H1 (cell line): Measurements from ENCODE around the gene PSMD5. TPM values are rescaled to one million over a fixed set of nuclear protein-coding genes. Genes with fewer than 3 reads are reported as not detected.

Experiments used
- ASH2L ChIP-seq: fragments of 200-600, 300-600 bp; sonication (generic); IDR thresholded peaks from one replicate; pipeline ENCODE4 v1.7.1; 2017; ENCODE audit warnings: low read length
- CHD1 ChIP-seq: IDR thresholded peaks from 2 replicates; pipeline ENCODE4 v1.6.1; 2012; ENCODE audit warnings: low read depth, low read length, improper control_type of control experiment
- HDAC6 ChIP-seq: IDR thresholded peaks from one replicate; pipeline ENCODE4 v1.7.1; 2012; ENCODE audit warnings: low read depth, mild to moderate bottlenecking, inconsistent platforms, low read length, moderate library complexity
- RXRA ChIP-seq: IDR thresholded peaks from 2 replicates; pipeline ENCODE4 v1.6.1; 2011; ENCODE audit warnings: low read depth, mild to moderate bottlenecking, low read length, moderate library complexity; ENCODE audit not compliant: insufficient read depth
- SP4 ChIP-seq: IDR thresholded peaks from 2 replicates; pipeline ENCODE4 v1.6.1; 2012; ENCODE audit warnings: low read length, inconsistent platforms
- SUZ12 ChIP-seq: fragments of 200-600 bp; sonication (generic); IDR thresholded peaks from 2 replicates; pipeline ENCODE4 v1.6.1; 2012; ENCODE audit warnings: mild to moderate bottlenecking, inconsistent platforms, low read length, moderate library complexity, mixed read lengths
- YY1 ChIP-seq: IDR thresholded peaks from 2 replicates; pipeline ENCODE4 v1.6.1; 2011; ENCODE audit warnings: low read depth, mild to moderate bottlenecking, low read length
- polyA plus RNA-seq, 7 experiments: library from polyadenylated mRNA; depleted of rRNA in 3 of 7; stranded (reverse) in 5 of 7; unstranded in 2 of 7; fragments of >200 nt in 5 of 7; fragments of 200-250 nt in 2 of 7; gene quantifications; 1 replicate in 5 of 7; 2 replicates in 1 of 7; 4 replicates in 1 of 7; pipeline versions ENCODE4 v1.2.1 to v1.2.3, GENCODE V29; 2011 to 2013; ENCODE audit warnings: missing spikeins in 2 of 7, mixed read lengths in 2 of 7
- total RNA-seq: library from RNA; stranded (reverse); fragmentation: NEBNext Ultra II Directional; extraction: Animal tissue kit (Norgen Biotek cat#: 25700); gene quantifications from 2 replicates; pipeline ENCODE4 v1.2.1, GENCODE V29; 2021

PSMD5 gene
- total and polyA plus RNA-seq, 2 of the 8 experiments (the other 6 are each of a cell fraction or from before 2014, with no cell fraction given), result 19.2 to 30.5 TPM

- TF ChIP-seq SUZ12 (no peak), ASH2L (no peak), CHD1 (no peak), YY1 (no peak), SP4 (no peak), RXRA (no peak), HDAC6 (no peak)
Observed at GRCh38 chr9:120850315-120850714, 7.6 kb upstream of the PSMD5 start (continued).
